ENCODE results near the gene KLRF1.

KLRF1 gene

DNA sequence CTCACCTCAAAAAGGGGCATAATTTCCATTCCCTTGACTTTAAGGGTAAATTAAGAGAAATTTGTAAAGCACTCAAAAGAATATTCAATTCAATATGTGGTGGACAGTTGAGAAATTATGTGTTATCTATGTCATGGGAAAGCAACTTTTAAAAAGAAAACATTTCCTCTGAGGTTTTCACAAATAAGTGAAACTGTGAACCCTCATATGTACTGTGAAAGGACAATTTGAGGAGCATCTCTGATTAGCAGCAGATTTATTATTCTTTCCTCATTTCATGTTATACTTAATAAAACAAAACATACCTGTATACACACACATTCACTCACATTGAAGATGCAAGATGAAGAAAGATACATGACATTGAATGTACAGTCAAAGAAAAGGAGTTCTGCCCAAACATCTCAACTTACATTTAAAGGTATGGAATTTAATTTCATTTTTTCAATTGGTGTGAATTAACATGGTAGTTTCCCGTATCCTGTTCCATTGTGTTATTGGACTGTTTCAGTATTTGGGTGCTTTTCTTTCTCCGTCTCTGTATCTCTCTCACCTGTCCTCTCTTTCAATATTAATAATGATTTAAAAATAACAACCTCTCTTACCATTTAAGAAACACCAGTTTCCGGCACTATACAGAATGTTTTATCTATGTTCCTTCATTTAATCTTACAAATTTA is at the start of gene KLRF1:
Gene KLRF1, plus strand, starts transcription at position 273 of the 680 bp plus-strand sequence. Its CDS starts 64 bp downstream, at position 337.
- DNase-seq (ENCODE audit: low read depth), result no peak
- no peak within 1 kb of the TSS for H3K4me3 ChIP-seq (ENCODE audit: low read length)
- TF ChIP-seq, protein P1, sequence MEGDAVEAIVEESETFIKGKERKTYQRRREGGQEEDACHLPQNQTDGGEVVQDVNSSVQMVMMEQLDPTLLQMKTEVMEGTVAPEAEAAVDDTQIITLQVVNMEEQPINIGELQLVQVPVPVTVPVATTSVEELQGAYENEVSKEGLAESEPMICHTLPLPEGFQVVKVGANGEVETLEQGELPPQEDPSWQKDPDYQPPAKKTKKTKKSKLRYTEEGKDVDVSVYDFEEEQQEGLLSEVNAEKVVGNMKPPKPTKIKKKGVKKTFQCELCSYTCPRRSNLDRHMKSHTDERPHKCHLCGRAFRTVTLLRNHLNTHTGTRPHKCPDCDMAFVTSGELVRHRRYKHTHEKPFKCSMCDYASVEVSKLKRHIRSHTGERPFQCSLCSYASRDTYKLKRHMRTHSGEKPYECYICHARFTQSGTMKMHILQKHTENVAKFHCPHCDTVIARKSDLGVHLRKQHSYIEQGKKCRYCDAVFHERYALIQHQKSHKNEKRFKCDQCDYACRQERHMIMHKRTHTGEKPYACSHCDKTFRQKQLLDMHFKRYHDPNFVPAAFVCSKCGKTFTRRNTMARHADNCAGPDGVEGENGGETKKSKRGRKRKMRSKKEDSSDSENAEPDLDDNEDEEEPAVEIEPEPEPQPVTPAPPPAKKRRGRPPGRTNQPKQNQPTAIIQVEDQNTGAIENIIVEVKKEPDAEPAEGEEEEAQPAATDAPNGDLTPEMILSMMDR (conservative IDR thresholded peaks at IDR 0.05; ENCODE audit: low read depth, low read length), result no peak

DNA sequence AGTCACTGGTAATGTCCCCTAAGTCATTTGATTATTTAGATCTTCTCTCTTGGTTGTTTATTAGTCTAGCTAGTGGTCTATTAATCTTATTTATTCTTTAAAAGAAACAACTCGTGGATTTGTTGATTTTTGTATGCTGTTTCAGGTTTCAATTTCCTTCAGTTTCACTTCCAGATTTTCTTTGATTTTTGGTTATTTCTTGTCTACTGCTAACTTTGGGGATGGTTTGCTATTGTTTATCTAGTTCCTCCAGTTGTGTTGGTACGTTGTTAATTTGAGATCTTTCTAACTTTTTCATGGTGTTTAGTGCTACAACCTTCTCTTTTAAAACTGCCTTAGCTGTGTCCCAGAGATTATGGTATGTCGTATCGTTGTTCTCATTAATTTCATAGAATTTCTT is 48.1 kb upstream of the KLRF1 start:
- TF ChIP-seq, protein P1 (conservative IDR thresholded peaks at IDR 0.05; ENCODE audit: low read depth, low read length), result no peak
- H3K4me3 ChIP-seq (ENCODE audit: low read length), result no peak overlapping the region
- no peak for DNase-seq (ENCODE audit: low read depth)

- DNase-seq (ENCODE audit: low read depth), result no peak
- no peak overlapping the region for H3K4me3 ChIP-seq (ENCODE audit: low read length)
- TF ChIP-seq, protein P1 (conservative IDR thresholded peaks at IDR 0.05; ENCODE audit: low read depth, low read length), result no peak
These were observed 45.9 kb upstream of the KLRF1 start for GRCh38 chr12:9781360-9781759.

DNA sequence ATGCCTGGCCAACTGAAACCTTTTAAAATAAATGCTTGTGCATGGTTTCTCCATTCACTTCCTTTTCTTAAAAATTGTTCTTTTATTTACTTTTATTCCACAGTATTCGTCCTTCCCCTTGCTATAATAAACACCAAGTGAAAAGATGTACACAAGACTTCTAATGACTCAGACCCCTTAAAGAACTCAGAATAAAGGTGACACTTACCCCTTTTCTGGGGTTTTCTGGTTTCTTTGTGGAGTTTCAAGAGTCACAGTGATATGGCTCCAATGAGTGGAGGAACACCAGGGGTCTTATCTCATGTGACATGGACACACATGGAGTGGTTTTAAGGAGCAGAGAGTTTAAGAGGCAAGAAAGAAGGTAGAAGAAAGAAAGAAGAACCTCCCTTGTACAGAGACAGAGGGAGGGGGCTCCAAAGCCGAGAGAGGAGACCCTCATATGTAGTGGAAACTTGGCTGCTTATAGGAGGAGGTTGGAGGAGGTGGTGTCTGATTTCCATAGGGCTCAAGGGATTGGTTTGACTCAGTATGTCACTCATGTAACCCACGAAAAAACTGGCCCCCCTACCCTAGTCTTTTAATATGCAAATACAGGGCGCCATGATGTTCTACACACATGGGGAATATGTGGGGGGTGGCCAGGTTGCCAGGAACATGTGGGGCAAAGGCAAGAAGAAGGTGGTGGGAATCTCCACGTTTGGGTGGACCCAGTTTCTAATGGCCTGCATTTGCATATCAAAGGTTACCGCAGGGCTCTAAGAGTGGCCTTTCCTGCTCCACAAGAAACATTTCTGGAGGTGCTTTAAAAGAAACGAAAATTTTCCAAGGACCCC is 44.5 kb upstream of the KLRF1 start:
- TF ChIP-seq, protein P1 (conservative IDR thresholded peaks at IDR 0.05; ENCODE audit: low read depth, low read length), result no peak
- no peak overlapping the region for H3K4me3 ChIP-seq (ENCODE audit: low read length)
- no peak for DNase-seq (ENCODE audit: low read depth)

- TF ChIP-seq, protein P1 (conservative IDR thresholded peaks at IDR 0.05; ENCODE audit: low read depth, low read length), result no peak
- H3K4me3 ChIP-seq (ENCODE audit: low read length), result no peak overlapping the region
- no peak for DNase-seq (ENCODE audit: low read depth)
These were observed 43.0 kb upstream of the KLRF1 start for GRCh38 chr12:9784326-9784725.

GRCh38 chr12:9784816-9785215 is 42.5 kb upstream of the KLRF1 start:
- no peak for DNase-seq (ENCODE audit: low read depth)
- H3K4me3 ChIP-seq (ENCODE audit: low read length), result no peak overlapping the region
- TF ChIP-seq, protein P1 (conservative IDR thresholded peaks at IDR 0.05; ENCODE audit: low read depth, low read length), result no peak

Data from retinal pigment epithelial cell (primary cell).